Activated effector memory CD4-positive, alpha-beta T cell treated with anti-CD3 and anti-CD28 coated beads, Interleukin-2, amount 50 U/mL, for 16 hours (primary cell): Measurements from ENCODE around the gene MAP10.
"Not testable (repeated sequence)": the region's sequence is repeated elsewhere in the genome, so short reads cannot be mapped to it uniquely, and the experiment has no call there.

Experiments used
- DNase-seq: peaks from one replicate; pipeline ENCODE4 v3.0.0-alpha.2; 2020

MAP10 gene

GRCh38 chr1:232805269-232806185 lies at the start of gene MAP10:
Gene MAP10, plus strand, starts transcription at chr1:232805416. Its CDS starts 34 bp downstream, at chr1:232805450.
- peak; percentile 87 for DNase-seq

DNA sequence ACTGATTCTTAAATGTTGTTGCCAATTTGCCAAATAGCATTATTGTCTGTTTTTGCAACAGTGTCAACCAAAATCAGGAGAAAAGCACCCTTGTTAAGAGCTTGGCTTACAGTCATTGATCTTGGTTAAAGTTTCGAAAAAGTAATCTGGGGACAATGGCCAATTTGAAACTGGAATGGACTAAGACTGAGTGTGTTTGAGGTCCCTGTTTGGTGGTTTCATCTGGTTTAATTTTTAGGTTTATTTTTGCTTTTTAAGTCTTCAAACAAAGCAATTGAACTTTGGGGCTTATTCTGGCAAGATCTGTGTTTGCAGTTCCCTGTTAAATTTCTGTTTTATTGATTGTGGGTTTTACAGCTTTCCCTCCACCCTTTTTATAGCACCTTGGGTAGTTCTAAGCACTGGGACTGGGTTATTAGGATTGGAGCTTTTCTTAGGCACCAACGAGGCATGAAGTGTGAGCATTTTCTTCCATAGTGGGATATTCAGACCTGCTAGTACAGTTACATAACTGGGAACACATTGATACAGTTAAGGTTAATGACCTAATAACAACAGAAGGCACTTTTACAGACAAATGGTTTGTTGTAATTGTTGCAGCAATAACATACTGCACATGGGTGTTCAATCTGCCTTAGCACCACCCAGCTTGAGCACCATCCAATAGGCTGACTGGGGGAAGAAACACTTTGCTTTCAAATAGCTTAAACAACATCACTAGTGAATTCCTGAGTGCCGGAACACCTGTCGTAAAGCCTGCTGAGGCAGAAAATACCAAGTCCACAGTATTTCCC lies 40.6 kb upstream of the MAP10 start:
- no peak for DNase-seq

DNA sequence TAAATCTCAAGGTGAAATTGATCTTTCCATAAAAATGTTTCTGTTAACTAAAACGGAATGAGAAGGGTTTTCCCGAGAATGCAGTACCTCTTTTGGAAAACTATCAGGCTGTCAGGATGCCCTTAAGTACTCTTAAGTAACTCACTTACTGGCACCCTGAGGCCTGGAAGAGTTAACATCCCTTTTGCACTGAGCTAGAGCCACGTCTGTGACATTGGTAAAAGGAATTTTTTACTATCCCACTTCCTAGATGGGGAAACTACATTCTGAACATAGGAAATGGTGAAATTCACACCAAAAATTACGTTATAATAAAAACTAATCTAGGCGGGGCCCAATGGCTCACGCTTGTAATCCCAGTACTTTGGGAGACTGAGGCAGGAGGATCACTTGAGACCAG lies 39.7 kb upstream of the MAP10 start:
- no peak for DNase-seq

DNA sequence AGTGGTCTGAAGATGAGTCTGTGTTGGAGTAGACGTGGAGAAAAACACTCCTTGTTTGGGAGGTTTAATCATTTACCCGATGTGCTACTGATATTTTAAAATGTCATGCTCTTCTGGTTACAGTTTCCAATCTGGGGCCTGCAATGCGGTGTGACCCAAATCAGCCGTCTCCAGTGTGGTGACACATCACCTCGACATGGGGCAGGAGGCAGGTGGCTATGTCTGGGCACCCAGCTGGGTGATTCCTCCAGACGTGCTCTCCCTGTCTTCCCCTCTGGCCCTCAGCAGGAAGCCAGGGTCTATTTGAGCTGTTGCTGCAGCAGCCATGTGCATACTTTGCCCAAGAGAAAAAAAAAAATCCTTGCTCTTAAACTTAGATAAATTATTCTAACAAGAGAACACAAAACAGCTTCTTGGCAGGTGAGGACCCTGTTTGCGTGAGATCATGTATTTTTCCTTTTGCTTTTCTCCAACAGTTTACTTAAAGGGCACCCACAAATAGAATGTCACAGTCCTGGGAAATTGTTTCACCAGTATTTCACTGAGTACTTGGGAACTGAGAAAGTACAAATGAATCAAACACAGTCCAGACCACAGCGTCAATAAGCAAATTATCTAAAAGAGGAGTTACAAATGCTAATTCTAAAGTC lies 38.9 kb upstream of the MAP10 start:
- DNase-seq: no peak

DNA sequence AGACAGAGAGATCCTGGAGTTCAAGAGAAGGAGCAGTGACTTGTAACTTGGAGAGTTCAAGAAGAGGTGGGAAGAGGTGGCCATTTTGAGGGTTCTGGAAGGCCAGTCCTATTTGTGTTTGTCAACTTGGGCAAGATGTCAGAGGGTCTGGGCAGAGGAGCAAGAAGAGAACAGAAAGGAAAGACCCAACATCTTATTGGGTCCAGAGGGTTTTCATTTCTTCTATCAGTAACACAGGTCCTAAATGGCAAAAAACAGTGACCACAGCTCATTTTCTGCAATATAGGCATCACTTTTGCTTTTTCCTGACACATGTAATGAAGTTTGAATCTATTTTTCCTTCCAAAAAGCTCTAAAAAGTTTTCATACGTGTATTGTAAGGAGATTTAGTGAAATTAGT lies 38.3 kb upstream of the MAP10 start:
- no peak for DNase-seq

DNA sequence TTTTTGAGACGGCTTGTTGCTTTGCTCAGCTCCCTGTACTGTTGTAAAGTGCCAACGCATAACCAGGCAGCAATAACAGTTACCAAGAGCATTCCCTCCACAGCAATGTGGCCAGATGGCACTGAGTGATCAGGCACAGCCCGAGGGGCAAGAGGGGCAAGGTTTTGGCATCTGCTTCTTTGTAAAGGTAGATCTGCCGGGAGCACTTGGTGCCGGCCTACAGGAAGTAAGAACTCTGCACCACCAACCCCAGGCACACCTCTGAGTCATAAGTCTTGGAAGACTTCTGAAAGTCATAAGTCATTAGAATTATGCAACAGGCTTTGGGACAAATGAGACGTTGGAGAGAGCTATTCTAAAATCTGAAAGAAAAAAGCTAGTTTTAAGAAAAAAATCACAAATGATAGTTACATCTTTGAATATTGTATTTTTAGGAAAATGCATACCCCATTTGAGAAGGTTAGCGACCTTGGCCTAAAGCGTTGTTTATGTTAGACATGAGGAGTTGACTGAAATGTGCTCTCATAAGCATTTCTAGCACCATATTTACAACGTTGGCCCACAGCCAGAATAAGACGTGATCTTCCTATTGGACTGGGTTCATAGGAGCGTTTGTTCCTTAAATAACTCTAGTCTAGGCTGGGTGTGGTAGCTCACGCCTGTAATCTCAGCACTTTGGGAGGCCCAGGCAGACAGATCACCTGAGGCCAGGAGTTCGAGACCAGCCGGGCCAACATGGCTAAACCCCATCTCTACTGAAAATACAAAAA lies 37.7 kb upstream of the MAP10 start:
- DNase-seq: no peak

GRCh38 chr1:232768793-232769192 lies 36.4 kb upstream of the MAP10 start:
- DNase-seq: no peak

- no peak for DNase-seq
Observed at GRCh38 chr1:232769733-232770132, 35.5 kb upstream of the MAP10 start.

- DNase-seq: no peak
Observed at GRCh38 chr1:232773752-232774151, 31.5 kb upstream of the MAP10 start.

DNA sequence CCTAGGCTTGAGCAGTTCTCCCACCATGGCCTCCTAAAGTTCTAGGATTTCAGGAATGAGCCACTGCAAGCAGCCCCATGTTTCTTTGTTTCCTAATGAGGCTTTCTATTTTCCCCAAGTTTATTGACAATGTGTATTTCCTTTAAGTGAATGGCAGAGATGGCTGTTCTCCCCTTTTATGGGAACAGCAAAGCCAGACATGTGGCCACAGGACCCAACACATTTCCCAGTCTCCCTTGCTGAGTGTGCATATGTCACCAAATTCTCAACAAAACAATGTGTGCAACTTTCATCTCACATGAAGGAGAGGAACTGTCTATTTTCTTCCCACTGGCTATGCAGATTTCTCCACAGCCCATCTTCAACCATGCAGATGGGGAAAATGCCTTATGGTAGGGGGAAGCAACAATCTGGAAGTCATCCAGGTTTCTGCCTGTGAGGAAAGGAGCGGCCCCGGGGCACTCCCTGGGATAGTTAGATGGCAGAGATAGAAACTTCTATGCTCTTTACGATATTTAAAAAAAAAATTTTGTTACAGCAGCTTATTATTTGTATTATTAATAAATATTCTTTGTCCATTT lies 28.6 kb upstream of the MAP10 start:
- DNase-seq: no peak

DNA sequence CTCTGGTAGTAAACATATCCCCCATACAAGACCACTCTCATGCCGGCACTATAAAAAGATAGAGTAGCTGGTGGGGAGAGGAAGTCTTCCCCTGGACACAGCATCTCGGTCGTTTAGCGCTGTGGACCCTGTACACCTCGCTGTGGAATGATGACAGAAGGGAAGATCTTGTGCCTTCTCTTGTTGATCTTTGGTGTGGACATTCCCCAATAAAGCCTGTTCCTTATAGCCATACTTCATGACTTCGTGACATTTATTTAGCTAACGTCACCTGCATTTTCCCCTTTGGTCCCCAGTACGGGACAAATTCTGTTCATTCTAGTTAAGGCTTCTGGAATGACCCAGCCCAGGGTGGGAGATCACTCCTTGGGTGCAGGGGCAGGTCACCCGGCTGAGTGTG lies 24.9 kb upstream of the MAP10 start:
- no peak for DNase-seq

GRCh38 chr1:232784794-232785193 lies 20.4 kb upstream of the MAP10 start:
- no peak for DNase-seq

DNA sequence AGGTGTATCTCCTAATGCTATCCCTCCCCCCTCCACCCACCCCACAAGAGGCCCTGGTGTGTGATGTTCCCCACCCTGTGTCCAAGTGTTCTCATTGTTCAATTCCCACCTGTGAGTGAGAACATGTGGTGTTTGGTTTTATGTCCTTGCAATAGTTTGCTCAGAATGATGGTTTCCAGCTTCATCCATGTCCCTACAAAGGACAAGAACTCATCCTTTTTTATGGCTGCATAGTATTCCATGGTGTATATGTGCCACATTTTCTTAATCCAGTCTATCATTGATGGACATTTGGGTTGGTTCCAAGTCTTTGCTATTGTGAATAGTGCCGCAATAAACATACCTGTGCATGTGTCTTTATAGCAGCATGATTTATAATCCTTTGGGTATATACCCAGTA lies 19.6 kb upstream of the MAP10 start:
- DNase-seq: not testable (repeated sequence)

DNA sequence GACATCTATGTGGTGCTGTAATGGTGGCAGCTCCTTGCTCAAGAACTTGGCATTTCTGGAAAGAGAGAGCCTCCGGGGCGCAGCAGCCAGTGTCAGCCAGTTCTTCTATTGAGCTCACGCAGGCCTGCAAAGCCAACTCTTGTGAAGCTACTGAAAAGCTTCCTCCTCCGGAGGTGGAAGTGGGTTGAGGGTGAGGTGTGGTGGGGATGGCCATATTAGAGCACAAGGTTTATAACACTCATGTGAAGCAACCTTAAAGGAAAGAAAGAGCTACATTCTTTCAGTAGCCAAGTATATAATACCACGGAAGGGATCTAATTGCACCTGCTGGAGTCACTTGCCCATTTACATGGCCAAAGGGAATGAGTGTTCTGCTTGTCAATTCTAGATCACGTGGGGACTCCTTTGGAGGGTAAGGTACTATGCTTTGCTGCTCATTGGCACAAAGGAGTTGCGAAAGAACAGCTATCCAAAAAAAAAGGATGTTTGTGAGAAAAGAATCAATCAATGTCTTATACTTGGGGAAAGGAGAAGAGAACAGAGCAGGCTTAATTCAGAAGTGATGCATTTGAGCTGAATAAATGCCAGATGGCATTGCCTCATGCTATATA lies 18.3 kb upstream of the MAP10 start:
- no peak for DNase-seq

GRCh38 chr1:232788235-232788872 lies 16.9 kb upstream of the MAP10 start:
- DNase-seq: no peak

DNA sequence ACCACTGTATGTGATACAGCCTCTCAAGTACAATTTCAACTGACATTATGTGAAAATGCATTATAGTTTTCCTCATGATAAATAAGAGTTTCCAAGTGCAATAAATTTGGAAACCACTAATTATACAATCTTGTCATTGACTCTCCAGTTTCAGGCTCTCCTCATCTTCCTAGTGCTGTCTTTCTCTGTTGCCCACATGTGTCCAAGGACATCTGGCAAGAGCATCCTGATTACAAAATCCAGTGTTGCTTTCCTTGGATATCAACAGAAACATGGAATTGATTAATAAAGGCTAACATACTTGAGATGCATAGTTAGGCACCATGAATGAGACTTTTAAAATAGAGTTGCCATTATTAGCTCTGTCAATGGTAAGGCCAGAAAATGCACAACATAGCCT lies 15.6 kb upstream of the MAP10 start:
- DNase-seq: no peak

- no peak for DNase-seq
Observed at GRCh38 chr1:232792949-232793348, 12.3 kb upstream of the MAP10 start.

DNA sequence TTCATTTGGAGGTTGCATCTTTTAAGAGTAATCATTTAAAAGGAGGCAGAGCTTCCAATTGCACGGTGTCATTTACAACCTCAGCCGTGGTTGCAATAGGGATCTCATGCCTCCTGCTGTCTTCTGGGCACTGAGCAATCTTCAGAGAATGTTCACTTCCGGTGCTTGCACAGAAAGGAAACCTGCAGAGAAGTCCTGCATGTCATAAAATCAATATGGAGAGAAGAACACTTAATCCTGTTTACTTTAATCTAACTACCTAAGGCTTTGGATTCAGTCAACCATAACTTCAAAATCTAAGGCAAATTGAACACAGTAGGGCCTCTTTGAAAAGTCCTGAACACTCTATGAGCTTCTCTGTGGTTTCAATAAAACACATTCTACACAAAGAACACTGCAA lies 11.3 kb upstream of the MAP10 start:
- no peak for DNase-seq

DNA sequence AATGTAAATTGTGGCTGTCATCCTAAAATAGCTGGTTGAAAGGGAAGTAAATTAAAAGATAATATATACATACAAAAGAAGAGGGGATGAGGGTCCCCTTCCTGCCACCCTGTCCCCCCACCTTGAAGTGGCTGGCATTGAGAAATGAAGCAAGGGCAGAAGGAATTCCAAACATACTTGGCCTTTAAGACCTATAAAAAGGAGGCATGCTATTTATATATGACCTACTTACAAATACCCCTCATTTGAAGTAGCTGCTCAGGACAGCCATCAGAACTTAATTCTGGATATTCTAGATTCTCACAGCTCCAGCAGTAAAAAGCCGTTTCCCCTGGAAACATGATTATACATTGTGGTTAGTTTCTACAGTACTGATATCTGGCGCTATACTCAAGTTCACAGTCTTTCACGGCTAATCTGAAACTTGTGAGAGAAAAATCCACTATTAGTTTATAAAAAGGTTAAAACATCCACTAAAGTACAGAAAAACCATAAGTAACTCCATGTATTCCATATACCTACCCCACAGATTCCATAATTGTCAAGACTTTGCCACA lies 9.6 kb upstream of the MAP10 start:
- DNase-seq: no peak

- no peak for DNase-seq
Observed at GRCh38 chr1:232797856-232798510, 7.2 kb upstream of the MAP10 start.

GRCh38 chr1:232798920-232799319 lies 6.3 kb upstream of the MAP10 start:
- no peak for DNase-seq
